Lower leg skin (tissue), 3 donors: ENCODE measurements around the gene FUT8.
"Not testable (repeated sequence)": the region's sequence is repeated elsewhere in the genome, so short reads cannot be mapped to it uniquely, and the experiment has no call there.

Experiments used
- CTCF ChIP-seq, 3 donors: fragments of 450-650 bp; IDR thresholded peaks; one replicate each; pipeline ENCODE4 v1.5.1; 2016; ENCODE audit warnings: antibody characterized with exemption in 3 of 3, mild to moderate bottlenecking in 3 of 3, moderate library complexity in 2 of 3
- POLR2A ChIP-seq, 2 donors: fragments of 450-650 bp; IDR thresholded peaks; one replicate each; pipeline ENCODE4 v1.6.1; 2016 to 2017; ENCODE audit warnings: antibody characterized with exemption in 2 of 2, mild to moderate bottlenecking in 1 of 2, moderate library complexity in 1 of 2

DNA sequence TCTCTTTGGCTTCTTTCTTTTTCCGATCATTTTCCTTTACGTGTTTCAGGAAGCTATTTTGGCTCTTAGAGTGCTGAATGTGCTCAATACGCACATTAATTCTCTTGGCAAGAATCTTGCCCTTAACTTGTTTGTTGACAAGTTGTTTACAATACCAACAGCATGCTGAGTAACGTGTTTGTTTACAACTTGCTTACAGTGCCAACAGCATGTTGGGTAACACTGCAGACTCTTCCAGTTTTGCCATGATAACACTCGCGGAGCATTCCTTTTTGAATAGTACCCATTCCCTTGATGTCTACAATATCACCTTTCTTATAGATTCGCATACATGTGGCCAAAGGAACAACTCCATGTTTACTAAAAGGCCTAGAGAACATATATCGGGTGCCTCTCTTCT lies 55.4 kb downstream of the FUT8 start:
- not testable (repeated sequence) for TF ChIP-seq CTCF, POLR2A (IDR thresholded peaks at IDR 0.05)
